PC-3 (cell line): Measurements from ENCODE around the gene RBBP8NL.

Experiments used
- CTCF ChIP-seq: fragments of 300-600 bp; sonication (generic); conservative IDR thresholded peaks from 2 replicates; pipeline ENCODE4 v1.5.1; 2017; ENCODE audit warnings: antibody characterized with exemption, low read depth, mild to moderate bottlenecking, low read length
- EZH2 ChIP-seq: fragments of 300-600 bp; sonication (generic); IDR thresholded peaks from one replicate; pipeline ENCODE4 v1.6.1; 2017; ENCODE audit warnings: antibody characterized with exemption, mild to moderate bottlenecking, low read length; ENCODE audit not compliant: unreplicated experiment
- EZH2phosphoT487 ChIP-seq: fragments of 300-600 bp; sonication (generic); IDR thresholded peaks from 2 replicates; pipeline ENCODE4 v1.6.1; 2018; ENCODE audit warnings: mild to moderate bottlenecking, antibody characterized with exemption, low read length, borderline replicate concordance

DNA sequence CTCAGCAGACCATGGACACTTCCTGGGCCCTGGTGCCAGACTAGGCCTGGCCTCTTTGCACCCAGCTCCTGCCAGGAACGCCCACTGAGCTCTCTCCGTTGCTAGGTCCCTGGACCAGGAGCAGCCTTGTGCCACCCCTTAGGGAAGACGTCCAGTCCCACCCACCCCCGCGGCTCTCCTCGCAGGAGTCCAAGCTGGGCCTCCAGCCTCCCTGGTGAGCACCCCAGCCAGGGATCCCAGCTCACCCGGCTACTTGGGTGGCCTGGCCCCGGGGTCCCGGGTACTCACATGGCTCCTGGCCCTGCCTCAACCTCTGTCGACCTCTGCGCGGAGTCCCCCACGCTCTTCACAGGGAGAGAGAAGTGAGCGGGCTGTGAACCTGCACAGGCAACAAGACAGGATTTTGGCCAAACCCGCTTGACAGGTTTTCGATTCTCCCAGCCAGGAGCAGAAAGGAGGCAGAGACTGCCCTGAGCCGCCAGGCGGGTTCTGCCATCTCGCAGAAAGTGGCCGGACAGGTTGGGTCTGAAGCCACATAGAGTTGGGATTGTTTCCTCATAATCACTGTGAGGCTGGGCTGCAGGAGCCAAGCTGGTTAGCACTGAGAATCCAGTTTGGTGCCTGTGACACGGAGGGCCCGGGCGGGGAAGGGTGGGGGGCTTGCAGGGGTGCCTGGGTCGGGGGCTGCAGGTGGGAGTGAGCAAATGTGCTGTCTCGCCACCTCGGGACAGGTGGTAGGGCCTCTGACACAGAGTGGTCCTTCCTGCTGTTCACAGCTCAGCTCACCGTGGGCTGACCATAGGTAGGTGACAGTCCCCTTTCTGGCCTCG, at the start of gene RBBP8NL:
- TF ChIP-seq CTCF (no peak), EZH2 (no peak), EZH2phosphoT487 (no peak)
